Activated naive CD8-positive, alpha-beta T cell treated with anti-CD3 and anti-CD28 coated beads for 36 hours (primary cell): Measurements from ENCODE around the gene GPR183. TPM values are rescaled to one million over a fixed set of nuclear protein-coding genes. Genes with fewer than 3 reads are reported as not detected.

Experiments
- DNase-seq: peaks from one replicate; pipeline ENCODE4 v3.0.0; 2021
- H3K27ac Mint-ChIP-seq: one replicate; pipeline ENCODE4 v1.8.0; 2022; ENCODE audit warnings: mild to moderate bottlenecking, moderate library complexity, mixed read lengths
- H3K27me3 Mint-ChIP-seq: one replicate; pipeline ENCODE4 v1.8.0; 2022; ENCODE audit warnings: mild to moderate bottlenecking, mixed read lengths
- H3K36me3 Mint-ChIP-seq: one replicate; pipeline ENCODE4 v1.8.0; 2021; ENCODE audit warnings: mild to moderate bottlenecking, mixed read lengths
- H3K4me1 Mint-ChIP-seq: one replicate; pipeline ENCODE4 v1.8.0; 2021; ENCODE audit warnings: mixed read lengths
- H3K4me3 Mint-ChIP-seq: one replicate; pipeline ENCODE4 v1.8.0; 2022; ENCODE audit warnings: mild to moderate bottlenecking, moderate library complexity, mixed read lengths
- H3K9me3 Mint-ChIP-seq: one replicate; pipeline ENCODE4 v1.8.0; 2022; ENCODE audit warnings: mixed read lengths
- total RNA-seq, 2 experiments: library from RNA; stranded (reverse); gene quantifications; one replicate each; pipeline ENCODE4 v1.2.3, GENCODE V29; 2021

The GPR183 gene
- total RNA-seq, 2 experiments from 2014 or later = 4.3 to 4.5 TPM

DNA sequence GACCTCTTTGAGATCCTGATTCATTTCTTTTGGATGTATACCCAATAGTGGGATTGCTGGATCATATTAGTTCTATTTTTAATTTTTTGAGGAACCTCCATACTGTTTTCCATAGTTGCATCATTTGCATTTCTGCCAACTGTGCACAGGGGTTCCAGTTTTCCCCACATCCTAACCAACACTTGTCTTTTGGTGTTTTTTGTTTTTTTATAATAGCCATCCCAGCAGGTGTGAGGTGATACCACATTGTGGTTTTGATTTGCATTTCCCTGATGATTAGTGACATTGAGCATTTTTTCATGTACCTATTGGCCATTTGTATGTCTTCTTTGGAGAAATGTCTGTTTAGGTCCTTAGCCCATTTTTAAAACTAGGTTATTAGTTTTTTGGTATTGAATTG is 18.8 kb upstream of the GPR183 start:
- no peak for DNase-seq
- peaks cover 55% of the 10 kb centered on the region for H3K4me1 Mint-ChIP-seq
- H3K27me3 Mint-ChIP-seq = no peaks in the 10 kb centered on the region
- no peaks in the 10 kb centered on the region for H3K9me3 Mint-ChIP-seq
- H3K36me3 Mint-ChIP-seq = peaks cover 52% of the 10 kb centered on the region
- no peak overlapping the region for H3K4me3 Mint-ChIP-seq
- H3K27ac Mint-ChIP-seq = peak overlapping the region; percentile 57

DNA sequence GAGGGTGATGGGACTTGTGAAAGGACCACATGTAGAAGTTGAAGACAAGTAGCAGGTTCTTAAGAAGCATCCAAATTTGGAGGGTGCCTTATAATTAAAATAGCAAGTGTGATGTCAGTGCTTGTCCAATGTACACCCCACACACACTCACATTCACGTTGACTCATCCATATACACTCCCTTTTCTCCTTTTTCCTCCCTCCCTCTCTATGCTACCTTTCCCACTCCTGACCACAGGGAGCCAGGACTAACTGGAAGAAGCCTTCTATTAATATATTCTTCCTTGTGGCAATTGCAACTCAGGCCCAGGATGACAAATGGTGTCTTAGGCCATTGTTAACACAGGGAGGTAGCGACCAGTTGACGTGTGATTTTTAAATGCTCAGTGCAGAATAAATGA is 16.3 kb upstream of the GPR183 start:
- no peak for DNase-seq
- Mint-ChIP-seq H3K4me3 (peak overlapping the region; percentile 1), H3K4me1 (peaks cover 51% of the 10 kb centered on the region), H3K9me3 (no peaks in the 10 kb centered on the region), H3K27me3 (no peaks in the 10 kb centered on the region), H3K36me3 (peaks cover 44% of the 10 kb centered on the region), H3K27ac (peak overlapping the region; percentile 88)

- H3K36me3 Mint-ChIP-seq = peaks cover 44% of the 10 kb centered on the region
- no peaks in the 10 kb centered on the region for H3K27me3 Mint-ChIP-seq
- peaks cover 51% of the 10 kb centered on the region for H3K4me1 Mint-ChIP-seq
- no peaks in the 10 kb centered on the region for H3K9me3 Mint-ChIP-seq
- peak overlapping the region; percentile 88 for H3K27ac Mint-ChIP-seq
- DNase-seq = peak; percentile 23
- H3K4me3 Mint-ChIP-seq = peak overlapping the region; percentile 1
Measured at GRCh38 chr13:99322297-99323103, 15.3 kb upstream of the GPR183 start.

DNA sequence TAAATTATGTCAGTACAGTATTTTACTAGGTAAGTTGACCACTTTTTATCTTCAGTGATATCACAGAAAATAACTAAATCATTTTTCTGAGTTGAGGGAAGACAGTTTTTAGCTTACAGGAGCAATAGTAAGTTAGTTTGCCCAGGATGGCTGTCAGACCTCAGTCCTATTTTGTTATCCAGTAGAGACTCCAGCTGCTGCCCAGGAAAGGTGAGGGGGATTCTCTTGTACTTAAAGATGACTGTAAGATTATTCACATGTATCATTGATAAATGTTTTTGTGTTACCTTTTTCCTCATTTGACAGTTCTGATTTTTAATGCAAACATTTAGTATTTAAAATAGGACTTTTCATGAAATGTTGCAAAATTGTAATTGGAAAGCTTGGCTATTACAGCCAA is 14.5 kb upstream of the GPR183 start:
- Mint-ChIP-seq H3K27ac (peak overlapping the region; percentile 88), H3K4me1 (peaks cover 57% of the 10 kb centered on the region), H3K36me3 (peaks cover 46% of the 10 kb centered on the region), H3K27me3 (no peaks in the 10 kb centered on the region), H3K9me3 (no peaks in the 10 kb centered on the region), H3K4me3 (no peak overlapping the region)
- no peak for DNase-seq

DNA sequence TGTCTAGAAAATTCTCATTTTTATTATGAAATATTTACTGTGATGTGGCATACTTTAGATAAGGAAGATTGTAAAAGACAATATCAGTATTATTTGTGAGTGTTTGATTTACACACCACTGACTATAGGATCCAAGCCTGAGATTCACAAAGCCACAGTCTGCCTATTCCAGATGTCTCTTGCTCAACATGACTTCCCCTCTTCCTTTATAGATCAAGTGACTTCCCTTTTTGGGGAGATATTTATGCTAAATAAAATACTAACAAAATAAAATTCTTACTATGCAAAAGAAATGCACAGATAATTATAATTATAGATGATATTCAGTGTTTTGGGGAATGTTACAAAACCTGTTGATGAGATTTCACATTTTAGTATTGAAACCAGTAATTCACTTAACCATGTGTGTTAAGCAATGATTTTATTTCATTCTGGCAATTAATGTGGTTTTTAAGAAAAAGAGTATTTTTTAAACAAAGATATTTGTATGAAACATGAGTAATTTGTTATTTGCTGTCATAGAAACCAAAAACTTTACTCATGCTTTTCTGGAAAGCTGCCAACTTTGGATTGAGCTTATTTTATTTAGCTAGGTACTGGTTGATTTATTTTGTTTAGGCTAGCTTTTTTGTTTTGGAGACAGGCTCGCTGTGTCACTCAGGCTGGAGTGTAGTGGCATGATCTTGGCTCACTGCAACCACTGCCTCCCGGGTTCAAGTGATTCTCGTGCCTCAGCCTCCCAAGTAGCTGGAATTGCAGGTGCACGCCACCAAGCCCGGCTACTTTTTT is 13.7 kb upstream of the GPR183 start:
- Mint-ChIP-seq H3K27ac (peak overlapping the region; percentile 34), H3K27me3 (no peaks in the 10 kb centered on the region), H3K9me3 (peaks cover 1% of the 10 kb centered on the region), H3K4me1 (peaks cover 60% of the 10 kb centered on the region), H3K4me3 (no peak overlapping the region), H3K36me3 (peaks cover 51% of the 10 kb centered on the region)
- peak; percentile 16 for DNase-seq

GRCh38 chr13:99316657-99317256 is 9.6 kb upstream of the GPR183 start:
- Mint-ChIP-seq H3K4me1 (peaks cover 53% of the 10 kb centered on the region), H3K36me3 (peaks cover 55% of the 10 kb centered on the region), H3K27me3 (no peaks in the 10 kb centered on the region), H3K4me3 (peak overlapping the region; percentile 9), H3K9me3 (peaks cover 1% of the 10 kb centered on the region), H3K27ac (peak overlapping the region; percentile 70)
- no peak for DNase-seq

DNA sequence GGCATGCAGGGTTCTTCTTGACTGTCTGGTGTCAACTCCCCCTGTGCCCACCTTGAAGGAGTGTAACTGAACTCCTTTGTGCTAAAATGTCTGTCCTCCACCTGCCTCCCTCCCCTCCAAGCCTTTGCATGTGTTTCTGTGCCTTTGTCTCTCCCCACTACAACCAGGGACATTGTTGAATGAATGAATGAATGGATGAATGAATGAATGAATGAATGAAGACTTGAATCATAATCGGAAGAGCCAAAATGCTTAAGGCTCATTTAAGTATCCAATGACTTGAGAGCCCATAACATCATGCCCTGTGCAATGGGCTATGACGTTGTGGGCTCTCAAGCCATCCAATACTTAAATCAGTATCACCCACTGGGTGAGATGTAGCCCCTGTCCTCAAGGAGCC is 9.0 kb upstream of the GPR183 start:
- Mint-ChIP-seq H3K36me3 (peaks cover 55% of the 10 kb centered on the region), H3K27ac (peak overlapping the region; percentile 71), H3K9me3 (peaks cover 1% of the 10 kb centered on the region), H3K27me3 (no peaks in the 10 kb centered on the region), H3K4me3 (no peak overlapping the region), H3K4me1 (peaks cover 55% of the 10 kb centered on the region)
- DNase-seq = no peak

GRCh38 chr13:99315186-99315585 is 8.0 kb upstream of the GPR183 start:
- no peaks in the 10 kb centered on the region for H3K27me3 Mint-ChIP-seq
- peak; percentile 11 for DNase-seq
- peaks cover 1% of the 10 kb centered on the region for H3K9me3 Mint-ChIP-seq
- H3K27ac Mint-ChIP-seq = peak overlapping the region; percentile 97
- H3K4me3 Mint-ChIP-seq = peak overlapping the region; percentile 61
- H3K4me1 Mint-ChIP-seq = peaks cover 63% of the 10 kb centered on the region
- peaks cover 59% of the 10 kb centered on the region for H3K36me3 Mint-ChIP-seq

GRCh38 chr13:99314640-99315176 is 7.5 kb upstream of the GPR183 start:
- peak overlapping the region; percentile 61 for H3K4me3 Mint-ChIP-seq

GRCh38 chr13:99313941-99314340 is 6.7 kb upstream of the GPR183 start:
- H3K4me1 Mint-ChIP-seq = peaks cover 62% of the 10 kb centered on the region
- H3K36me3 Mint-ChIP-seq = peaks cover 61% of the 10 kb centered on the region
- H3K27me3 Mint-ChIP-seq = no peaks in the 10 kb centered on the region
- H3K27ac Mint-ChIP-seq = peak overlapping the region; percentile 97
- no peak for DNase-seq
- peak overlapping the region; percentile 56 for H3K4me3 Mint-ChIP-seq
- peaks cover 1% of the 10 kb centered on the region for H3K9me3 Mint-ChIP-seq

More at GRCh38 chr13:99314640-99315176, 7.5 kb upstream of the GPR183 start:
- no peaks in the 10 kb centered on the region for H3K27me3 Mint-ChIP-seq
- H3K4me1 Mint-ChIP-seq = peaks cover 66% of the 10 kb centered on the region
- peak; percentile 65 for DNase-seq
- H3K36me3 Mint-ChIP-seq = peaks cover 60% of the 10 kb centered on the region
- H3K9me3 Mint-ChIP-seq = peaks cover 1% of the 10 kb centered on the region
- peak overlapping the region; percentile 97 for H3K27ac Mint-ChIP-seq

DNA sequence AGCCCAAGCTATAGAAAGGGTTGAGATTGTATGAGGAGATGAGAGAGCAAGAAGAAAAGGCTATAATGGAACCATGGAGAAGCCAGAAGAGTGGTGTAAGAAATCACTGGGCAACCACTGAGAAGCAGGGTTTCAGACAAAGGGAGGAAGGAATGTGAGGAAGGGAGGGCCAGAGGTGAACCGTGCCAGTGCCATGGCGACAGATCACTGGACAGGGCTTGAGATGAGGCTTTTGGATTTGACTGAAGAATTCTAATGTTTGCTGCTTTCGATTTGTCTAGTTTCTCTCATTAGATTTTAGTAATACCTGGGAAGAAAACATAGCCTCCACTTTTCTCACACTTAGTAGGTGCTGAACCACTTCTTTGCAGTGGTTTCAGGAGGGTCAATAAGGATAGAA is 6.3 kb upstream of the GPR183 start:
- H3K9me3 Mint-ChIP-seq = peaks cover 1% of the 10 kb centered on the region
- H3K4me3 Mint-ChIP-seq = peak overlapping the region; percentile 12
- peaks cover 63% of the 10 kb centered on the region for H3K4me1 Mint-ChIP-seq
- H3K27me3 Mint-ChIP-seq = no peaks in the 10 kb centered on the region
- H3K36me3 Mint-ChIP-seq = peaks cover 59% of the 10 kb centered on the region
- peak overlapping the region; percentile 77 for H3K27ac Mint-ChIP-seq
- no peak for DNase-seq

GRCh38 chr13:99312493-99312883 is 5.3 kb upstream of the GPR183 start:
- H3K4me1 Mint-ChIP-seq = peaks cover 73% of the 10 kb centered on the region
- peaks cover 61% of the 10 kb centered on the region for H3K36me3 Mint-ChIP-seq
- H3K27me3 Mint-ChIP-seq = no peaks in the 10 kb centered on the region
- DNase-seq = no peak
- peaks cover 1% of the 10 kb centered on the region for H3K9me3 Mint-ChIP-seq
- H3K27ac Mint-ChIP-seq = peak overlapping the region; percentile 62
- no peak overlapping the region for H3K4me3 Mint-ChIP-seq

DNA sequence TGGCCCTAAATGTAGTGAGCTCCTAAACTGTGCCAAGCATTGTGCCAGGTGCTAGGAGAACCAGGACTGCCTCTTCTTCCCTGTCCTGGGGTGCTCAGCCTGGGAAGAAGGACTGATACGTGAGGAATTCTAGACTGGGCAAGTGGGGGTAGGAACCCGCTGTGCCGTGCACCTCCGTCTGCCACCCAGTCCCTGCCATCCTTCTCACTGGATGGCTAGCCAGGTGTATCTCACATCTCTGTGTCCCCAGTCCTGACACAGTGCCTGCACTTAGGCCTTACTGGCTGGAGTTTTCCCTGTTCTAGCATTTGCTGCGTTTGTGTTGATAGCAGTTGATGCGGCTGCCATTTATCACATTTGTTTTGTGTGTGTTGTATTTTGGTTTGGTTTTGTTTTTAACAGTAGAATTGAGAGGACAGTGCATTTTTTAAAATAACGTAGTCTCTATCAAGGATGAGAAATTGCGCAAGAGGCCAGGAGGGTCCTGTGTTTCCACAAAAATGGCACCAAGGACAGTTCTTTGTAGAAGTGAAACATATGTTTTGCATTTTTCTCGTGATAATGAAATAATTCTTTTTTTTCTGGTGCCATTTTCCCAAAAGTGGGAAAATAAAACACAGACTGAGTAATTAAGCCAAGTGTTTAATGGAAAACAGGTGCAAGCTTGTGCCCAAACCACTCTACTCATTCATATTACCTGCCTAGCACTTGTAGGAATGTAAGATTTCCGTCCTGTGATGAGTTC is 4.7 kb upstream of the GPR183 start:
- peak overlapping the region; percentile 83 for H3K27ac Mint-ChIP-seq
- DNase-seq = no peak
- H3K9me3 Mint-ChIP-seq = peaks cover 1% of the 10 kb centered on the region
- no peak overlapping the region for H3K4me3 Mint-ChIP-seq
- peaks cover 74% of the 10 kb centered on the region for H3K4me1 Mint-ChIP-seq
- H3K27me3 Mint-ChIP-seq = no peaks in the 10 kb centered on the region
- H3K36me3 Mint-ChIP-seq = peaks cover 56% of the 10 kb centered on the region

DNA sequence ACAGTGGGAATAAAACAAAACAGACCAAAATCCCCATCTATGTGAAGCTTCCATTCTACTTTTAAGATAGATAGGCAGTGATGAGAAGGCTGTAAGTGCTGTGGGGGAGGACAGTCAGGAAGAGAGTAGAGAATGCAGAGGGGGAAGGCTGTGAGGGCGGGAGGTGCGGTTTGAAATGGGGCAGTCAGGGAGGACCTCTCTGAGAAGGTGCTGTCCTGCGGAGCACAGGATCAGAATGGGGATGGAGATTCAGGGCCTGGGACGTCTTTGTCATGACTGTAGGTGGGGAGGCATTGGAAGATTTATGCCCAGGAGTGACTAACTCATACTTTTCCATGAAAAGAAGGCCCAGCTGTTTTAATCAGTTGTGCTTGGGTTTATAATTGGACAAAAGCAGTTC is 3.9 kb upstream of the GPR183 start:
- peak overlapping the region; percentile 83 for H3K27ac Mint-ChIP-seq
- peaks cover under 1% of the 10 kb centered on the region for H3K9me3 Mint-ChIP-seq
- no peak overlapping the region for H3K4me3 Mint-ChIP-seq
- H3K27me3 Mint-ChIP-seq = no peaks in the 10 kb centered on the region
- peaks cover 52% of the 10 kb centered on the region for H3K36me3 Mint-ChIP-seq
- DNase-seq = no peak
- H3K4me1 Mint-ChIP-seq = peaks cover 74% of the 10 kb centered on the region
